Prostate gland (tissue), 2 donors: ENCODE data around the gene SLC38A8. TPM values are rescaled to one million over a fixed set of nuclear protein-coding genes. Genes with fewer than 3 reads are reported as not detected.

Source experiments
- DNase-seq: peaks from one replicate; pipeline ENCODE4 v3.0.0-alpha.2; 2019; ENCODE audit warnings: low spot score
- H3K27ac ChIP-seq, 2 donors: fragments of 200-600 bp; sonication (generic); 2 replicates each; pipeline ENCODE4 v1.5.1; 2017 to 2019
- H3K27me3 ChIP-seq: fragments of 200-600 bp; sonication (generic); replicated peaks from 2 replicates; pipeline ENCODE4 v1.5.1; 2019; ENCODE audit not compliant: insufficient read depth
- H3K36me3 ChIP-seq, 2 donors: fragments of 200-600 bp; sonication (generic); 1 replicate in 1 of 2; 2 replicates in 1 of 2; pipeline versions ENCODE4 v1.5.1 to v1.8.1; 2017 to 2019
- H3K4me1 ChIP-seq: fragments of 200-600 bp; sonication (generic); replicated peaks from 2 replicates; pipeline ENCODE4 v1.5.1; 2019
- H3K4me3 ChIP-seq, 2 donors: fragments of 200-600 bp; sonication (generic); 2 replicates each; pipeline ENCODE4 v1.5.1; 2017 to 2019
- H3K9me3 ChIP-seq: fragments of 200-600 bp; sonication (generic); 2 replicates; pipeline ENCODE4 v1.5.1; 2017
- POLR2A ChIP-seq: fragments of 450-650 bp; IDR thresholded peaks from one replicate; pipeline ENCODE4 v1.6.1; 2016; ENCODE audit warnings: antibody characterized with exemption, mild to moderate bottlenecking
- POLR2AphosphoS5 ChIP-seq: sonication (generic); formaldehyde crosslinking; IDR thresholded peaks from one replicate; pipeline ENCODE4 v1.6.1; 2017; ENCODE audit warnings: antibody characterized with exemption
- WGBS: methylation state at CpG from one replicate; pipeline ENCODE4 v1.1.5; 2018; 5-methylcytosine and 5-hydroxymethylcytosine counted together
- intact Hi-C: fragments of 100-400 bp; cut with DNase I; formaldehyde crosslinking; loops from one replicate; pipeline ENCODE4 v1.14.2; 2022
- total RNA-seq, 2 donors: library from RNA; depleted of rRNA; stranded (reverse); fragments of >200 nt; gene quantifications; one replicate each; pipeline ENCODE4 v1.1.0, GENCODE V29; 2016
- TF ChIP-seq, protein P1 (sequence below), 4 experiments: fragments of 200-600 bp in 2 of 4; fragments of 450-650 bp in 2 of 4; sonication (generic) in 2 of 4; IDR thresholded peaks; 1 replicate in 3 of 4; 2 replicates in 1 of 4; pipeline ENCODE4 v1.5.1; 2016 to 2019; ENCODE audit warnings: antibody characterized with exemption in 4 of 4, mild to moderate bottlenecking in 2 of 4, moderate library complexity in 2 of 4

The SLC38A8 gene
- total RNA-seq, 2 donors from 2014 or later: not detected

DNA sequence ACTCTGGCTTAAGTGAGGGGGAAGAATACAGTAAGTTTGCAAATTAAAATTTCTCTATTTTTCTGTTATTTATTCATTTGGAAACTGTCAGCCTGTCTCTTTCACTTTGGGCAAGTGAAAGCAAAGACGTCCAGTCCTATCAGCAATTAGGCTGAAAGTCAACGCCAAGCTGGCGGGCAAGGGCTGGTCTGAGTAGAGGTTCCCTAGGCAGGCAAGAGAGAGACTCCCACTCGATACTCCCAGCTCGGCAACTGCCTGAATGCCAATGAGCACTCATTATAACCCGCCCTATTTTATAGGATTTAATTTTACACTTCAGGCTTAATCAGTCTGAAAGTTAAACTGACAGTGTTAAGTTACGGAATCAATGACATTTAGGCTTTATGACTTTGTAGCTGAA lies 14.3 kb upstream of the SLC38A8 start:
- Histone ChIP-seq H3K36me3 (peaks cover 12 to 33% of the 10 kb centered on the region in 2 donors), H3K9me3 (no peaks in the 10 kb centered on the region), H3K4me1 (no peaks in the 10 kb centered on the region), H3K27ac (no peak overlapping the region), H3K4me3 (no peak overlapping the region), H3K27me3 (no peaks in the 10 kb centered on the region)
- DNase-seq: no peak
- intact Hi-C loops: no loop called here
- 95% methylated on average over 7 of the region's 7 CpGs for WGBS
- TF ChIP-seq, protein P1, sequence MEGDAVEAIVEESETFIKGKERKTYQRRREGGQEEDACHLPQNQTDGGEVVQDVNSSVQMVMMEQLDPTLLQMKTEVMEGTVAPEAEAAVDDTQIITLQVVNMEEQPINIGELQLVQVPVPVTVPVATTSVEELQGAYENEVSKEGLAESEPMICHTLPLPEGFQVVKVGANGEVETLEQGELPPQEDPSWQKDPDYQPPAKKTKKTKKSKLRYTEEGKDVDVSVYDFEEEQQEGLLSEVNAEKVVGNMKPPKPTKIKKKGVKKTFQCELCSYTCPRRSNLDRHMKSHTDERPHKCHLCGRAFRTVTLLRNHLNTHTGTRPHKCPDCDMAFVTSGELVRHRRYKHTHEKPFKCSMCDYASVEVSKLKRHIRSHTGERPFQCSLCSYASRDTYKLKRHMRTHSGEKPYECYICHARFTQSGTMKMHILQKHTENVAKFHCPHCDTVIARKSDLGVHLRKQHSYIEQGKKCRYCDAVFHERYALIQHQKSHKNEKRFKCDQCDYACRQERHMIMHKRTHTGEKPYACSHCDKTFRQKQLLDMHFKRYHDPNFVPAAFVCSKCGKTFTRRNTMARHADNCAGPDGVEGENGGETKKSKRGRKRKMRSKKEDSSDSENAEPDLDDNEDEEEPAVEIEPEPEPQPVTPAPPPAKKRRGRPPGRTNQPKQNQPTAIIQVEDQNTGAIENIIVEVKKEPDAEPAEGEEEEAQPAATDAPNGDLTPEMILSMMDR (IDR thresholded peaks at IDR 0.05): no peak
- no peak for TF ChIP-seq POLR2A
- no peak for TF ChIP-seq POLR2AphosphoS5

DNA sequence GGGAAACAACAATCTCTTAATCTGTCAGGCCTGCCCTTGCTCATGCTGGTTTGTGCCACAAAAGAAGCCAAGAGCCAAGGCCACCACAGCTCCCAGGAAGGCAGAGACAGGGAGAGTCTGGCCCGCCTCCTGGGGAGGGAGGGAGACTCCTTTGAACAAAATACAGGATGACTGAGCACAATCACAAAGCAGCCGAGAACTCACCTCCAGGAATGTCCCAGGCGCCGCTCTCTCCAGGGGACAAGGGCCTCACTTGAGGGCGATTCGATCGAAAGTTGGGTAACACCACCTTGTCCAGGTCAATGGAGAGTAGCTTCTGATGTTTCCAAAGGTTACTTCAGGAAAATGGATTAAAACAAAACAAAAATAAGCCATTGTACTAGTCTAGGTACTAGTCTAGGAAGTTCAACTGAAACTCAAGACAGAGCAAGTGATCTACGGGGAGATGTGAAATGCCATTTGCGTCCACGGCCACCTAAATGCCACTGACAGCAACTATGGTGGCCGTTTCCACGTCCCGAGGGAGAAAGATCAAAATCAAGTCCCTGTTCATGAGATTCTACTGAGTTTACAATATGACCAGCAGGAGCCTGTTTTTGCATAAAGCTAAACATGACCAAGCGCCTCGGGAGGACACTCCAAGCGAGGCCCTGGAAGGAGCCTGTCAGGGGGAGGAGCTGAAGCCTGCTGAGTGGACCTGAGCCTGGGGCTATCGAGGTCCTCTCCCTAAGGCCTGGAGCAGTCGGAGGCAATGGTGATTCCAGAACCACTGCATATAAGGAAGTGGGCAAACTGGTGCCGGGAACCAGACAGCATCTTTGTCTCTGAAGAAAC lies 13.4 kb upstream of the SLC38A8 start:
- Histone ChIP-seq H3K36me3 (peaks cover 12 to 33% of the 10 kb centered on the region in 2 donors), H3K4me1 (no peaks in the 10 kb centered on the region), H3K27me3 (no peaks in the 10 kb centered on the region), H3K9me3 (no peaks in the 10 kb centered on the region), H3K27ac (no peak overlapping the region), H3K4me3 (no peak overlapping the region)
- 71% methylated on average over 19 of the region's 19 CpGs for WGBS
- peak; percentile 19 for DNase-seq
- TF ChIP-seq POLR2AphosphoS5: no peak
- no peak for TF ChIP-seq POLR2A
- TF ChIP-seq, protein P1 (IDR thresholded peaks at IDR 0.05): no peak
- intact Hi-C loops: no loop called here

DNA sequence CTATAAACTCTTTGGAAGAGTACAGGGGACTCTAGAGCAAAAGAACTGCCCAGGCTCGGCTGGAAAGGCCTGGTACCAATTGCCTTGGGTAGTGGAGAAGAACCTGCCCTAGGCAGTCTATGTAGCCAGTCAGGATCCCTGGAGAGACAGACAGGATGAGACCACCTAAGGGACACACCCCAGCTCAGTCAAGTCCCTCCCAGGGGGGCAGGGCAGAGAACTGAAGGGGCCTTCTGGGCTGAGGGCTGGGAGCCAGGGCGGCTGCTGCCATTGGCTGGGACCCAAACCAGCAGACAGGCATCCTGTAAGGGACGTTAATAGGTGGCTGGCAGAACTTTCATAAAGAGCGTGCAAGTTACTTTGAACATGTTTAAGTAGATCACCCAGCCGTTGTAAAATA lies 12.8 kb upstream of the SLC38A8 start:
- Histone ChIP-seq H3K4me3 (no peak overlapping the region), H3K27me3 (no peaks in the 10 kb centered on the region), H3K4me1 (no peaks in the 10 kb centered on the region), H3K27ac (no peak overlapping the region), H3K36me3 (peaks cover 12 to 30% of the 10 kb centered on the region in 2 donors), H3K9me3 (no peaks in the 10 kb centered on the region)
- DNase-seq: no peak
- TF ChIP-seq, protein P1 (IDR thresholded peaks at IDR 0.05): no peak
- TF ChIP-seq POLR2AphosphoS5 (no peak), POLR2A (no peak)
- intact Hi-C loops: no loop called here
- WGBS: 27% methylated on average over 5 of the region's 5 CpGs

DNA sequence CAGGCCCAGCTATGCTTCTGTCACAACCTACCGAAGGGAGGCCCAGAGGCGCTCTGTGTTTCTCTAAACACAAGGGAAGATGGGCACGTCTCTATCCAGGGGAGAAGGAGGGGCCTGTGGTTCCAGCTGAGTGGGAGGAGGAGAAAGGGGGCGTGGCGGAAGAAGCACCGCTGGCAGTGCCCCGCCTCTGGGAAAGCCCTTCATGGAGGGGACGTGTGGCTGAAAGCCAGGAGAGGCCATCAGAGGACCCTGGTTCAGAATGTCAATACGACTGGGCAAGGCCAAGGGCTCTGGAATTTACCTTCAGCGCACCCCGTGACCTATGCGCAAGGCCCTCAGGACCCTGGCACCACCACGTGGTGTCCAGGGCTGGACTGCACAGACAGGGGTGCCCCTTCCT lies 12.3 kb upstream of the SLC38A8 start:
- no peaks in the 10 kb centered on the region for H3K4me1 ChIP-seq
- no peaks in the 10 kb centered on the region for H3K27me3 ChIP-seq
- no peak overlapping the region for H3K4me3 ChIP-seq
- H3K36me3 ChIP-seq: peaks cover 12 to 25% of the 10 kb centered on the region in 2 donors
- no peak overlapping the region for H3K27ac ChIP-seq
- H3K9me3 ChIP-seq: no peaks in the 10 kb centered on the region
- TF ChIP-seq POLR2A: no peak
- TF ChIP-seq, protein P1 (IDR thresholded peaks at IDR 0.05): no peak
- TF ChIP-seq POLR2AphosphoS5: no peak
- no peak for DNase-seq
- intact Hi-C loops: no loop called here
- 70% methylated on average over 13 of the region's 13 CpGs for WGBS

DNA sequence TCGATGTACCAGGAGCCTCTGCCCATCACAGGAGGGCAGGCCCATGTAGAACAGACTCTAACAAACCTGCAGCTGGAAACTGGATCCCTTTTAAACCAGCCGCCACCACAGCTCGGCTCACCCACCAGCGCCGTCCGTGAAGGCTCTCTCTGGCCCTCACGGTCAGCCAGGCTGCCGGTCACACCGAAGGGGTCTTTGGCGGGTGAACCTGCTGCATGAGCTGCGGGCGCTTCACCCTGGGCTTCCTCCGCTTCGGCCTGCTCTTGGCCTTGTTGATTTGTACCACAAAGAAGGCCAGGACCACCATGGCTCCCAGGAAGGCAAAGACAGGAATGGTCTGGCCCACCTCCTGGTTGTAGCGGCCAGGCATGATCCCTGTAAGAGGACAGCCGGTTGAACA lies 11.7 kb upstream of the SLC38A8 start:
- Histone ChIP-seq H3K36me3 (peaks cover 12 to 25% of the 10 kb centered on the region in 2 donors), H3K4me3 (no peak overlapping the region), H3K27me3 (no peaks in the 10 kb centered on the region), H3K27ac (no peak overlapping the region), H3K4me1 (no peaks in the 10 kb centered on the region), H3K9me3 (no peaks in the 10 kb centered on the region)
- TF ChIP-seq, protein P1 (IDR thresholded peaks at IDR 0.05): no peak
- TF ChIP-seq POLR2A (no peak), POLR2AphosphoS5 (no peak)
- intact Hi-C loops: no loop called here
- 95% methylated on average over 16 of the region's 16 CpGs for WGBS
- DNase-seq: no peak
